ENCODE results near the gene A3GALT2.

The A3GALT2 gene

GRCh38 chr1:33320619-33321165 is at the start of gene A3GALT2:
TSS of gene A3GALT2 (minus strand) at chr1:33321098. CDS start at chr1:33321098, 0 bp downstream.
- no peak for DNase-seq (ENCODE audit: low read depth in 2 of 2)

GRCh38 chr1:33370301-33370700 is 49.4 kb upstream of the A3GALT2 start:
- no peak for DNase-seq (ENCODE audit: low read depth in 2 of 2)

GRCh38 chr1:33369764-33370163 is 48.9 kb upstream of the A3GALT2 start:
- no peak for DNase-seq (ENCODE audit: low read depth in 2 of 2)

- no peak for DNase-seq (ENCODE audit: low read depth in 2 of 2)
These were observed 48.2 kb upstream of the A3GALT2 start for GRCh38 chr1:33369081-33369480.

GRCh38 chr1:33368431-33368830 is 47.5 kb upstream of the A3GALT2 start:
- DNase-seq (ENCODE audit: low read depth in 2 of 2), result no peak

GRCh38 chr1:33367485-33368405 is 46.8 kb upstream of the A3GALT2 start:
- DNase-seq (ENCODE audit: low read depth in 2 of 2), result peak; percentile 82 to 87

GRCh38 chr1:33366762-33367484 is 46.0 kb upstream of the A3GALT2 start:
- no peak for DNase-seq (ENCODE audit: low read depth in 2 of 2)

GRCh38 chr1:33365560-33365997 is 44.7 kb upstream of the A3GALT2 start:
- no peak for DNase-seq (ENCODE audit: low read depth in 2 of 2)

- DNase-seq (ENCODE audit: low read depth in 2 of 2), result no peak
These were observed 43.6 kb upstream of the A3GALT2 start for GRCh38 chr1:33364565-33364918.

GRCh38 chr1:33363470-33363861 is 42.6 kb upstream of the A3GALT2 start:
- DNase-seq (ENCODE audit: low read depth in 2 of 2), result no peak

- DNase-seq (ENCODE audit: low read depth in 2 of 2), result no peak
These were observed 42.1 kb upstream of the A3GALT2 start for GRCh38 chr1:33363021-33363420.

- DNase-seq (ENCODE audit: low read depth in 2 of 2), result no peak
These were observed 40.8 kb upstream of the A3GALT2 start for GRCh38 chr1:33361532-33362235.

GRCh38 chr1:33360367-33360766 is 39.5 kb upstream of the A3GALT2 start:
- no peak for DNase-seq (ENCODE audit: low read depth in 2 of 2)

- no peak for DNase-seq (ENCODE audit: low read depth in 2 of 2)
These were observed 39.0 kb upstream of the A3GALT2 start for GRCh38 chr1:33359931-33360330.

- no peak for DNase-seq (ENCODE audit: low read depth in 2 of 2)
These were observed 38.1 kb upstream of the A3GALT2 start for GRCh38 chr1:33358795-33359503.

GRCh38 chr1:33358114-33358794 is 37.4 kb upstream of the A3GALT2 start:
- no peak for DNase-seq (ENCODE audit: low read depth in 2 of 2)

GRCh38 chr1:33357099-33357498 is 36.2 kb upstream of the A3GALT2 start:
- DNase-seq (ENCODE audit: low read depth in 2 of 2), result no peak

- DNase-seq (ENCODE audit: low read depth in 2 of 2), result no peak
These were observed 33.9 kb upstream of the A3GALT2 start for GRCh38 chr1:33354707-33355316.

GRCh38 chr1:33353531-33353930 is 32.6 kb upstream of the A3GALT2 start:
- DNase-seq (ENCODE audit: low read depth in 2 of 2), result no peak

GRCh38 chr1:33351281-33351660 is 30.4 kb upstream of the A3GALT2 start:
- DNase-seq (ENCODE audit: low read depth in 2 of 2), result no peak
